HepG2 (cell line): ENCODE measurements around the gene ZKSCAN5. TPM values are rescaled to one million over a fixed set of nuclear protein-coding genes. Genes with fewer than 3 reads are reported as not detected.

ENCODE experiments used
- ELF3 ChIP-seq: IDR thresholded peaks from 2 replicates; pipeline ENCODE4 v1.6.1; 2016; ENCODE audit warnings: missing genetic modification reagents, missing compliant biosample characterization
- FOXK1 ChIP-seq: sonication (generic); formaldehyde crosslinking; IDR thresholded peaks from 2 replicates; pipeline ENCODE4 v1.4.0; 2020; ENCODE audit warnings: low read depth, missing genetic modification reagents, borderline replicate concordance
- IRF2 ChIP-seq: IDR thresholded peaks from 2 replicates; pipeline ENCODE4 v1.6.1; 2018; ENCODE audit warnings: missing genetic modification reagents, missing compliant biosample characterization
- NBN ChIP-seq: fragments of 450-650 bp; conservative IDR thresholded peaks from 2 replicates; pipeline ENCODE4 v1.6.1; 2017
- NCOA1 ChIP-seq: sonication (generic); formaldehyde crosslinking; IDR thresholded peaks from 2 replicates; pipeline ENCODE4 v1.9.0; 2021; ENCODE audit warnings: missing genetic modification reagents
- RFX1 ChIP-seq: fragments of 450-650 bp; IDR thresholded peaks from 2 replicates; pipeline ENCODE4 v1.6.1; 2017
- SALL2 ChIP-seq: sonication (generic); formaldehyde crosslinking; IDR thresholded peaks from 2 replicates; pipeline ENCODE4 v1.8.1; 2023; ENCODE audit warnings: mild to moderate bottlenecking, missing genetic modification reagents, inconsistent platforms
- TBX2 ChIP-seq: sonication (generic); formaldehyde crosslinking; IDR thresholded peaks from 2 replicates; pipeline ENCODE4 v1.5.0; 2020; ENCODE audit warnings: missing genetic modification reagents, mild to moderate bottlenecking, borderline replicate concordance
- ZMYM4 ChIP-seq: sonication (generic); formaldehyde crosslinking; IDR thresholded peaks from 2 replicates; pipeline ENCODE4 v1.8.1; 2023; ENCODE audit warnings: mild to moderate bottlenecking, missing genetic modification reagents
- ZNF160 ChIP-seq: sonication (generic); formaldehyde crosslinking; IDR thresholded peaks from 2 replicates; pipeline ENCODE4 v1.8.0; 2022; ENCODE audit warnings: mild to moderate bottlenecking, inconsistent platforms, missing genetic modification reagents
- ZNF180 ChIP-seq: sonication (generic); formaldehyde crosslinking; IDR thresholded peaks from 2 replicates; pipeline ENCODE4 v1.4.0; 2020; ENCODE audit warnings: low read depth, missing genetic modification reagents, borderline replicate concordance
- ZNF543 ChIP-seq: sonication (generic); formaldehyde crosslinking; IDR thresholded peaks from 2 replicates; pipeline ENCODE4 v1.4.0; 2020; ENCODE audit warnings: mild to moderate bottlenecking, missing genetic modification reagents
- ZNF720 ChIP-seq: sonication (generic); formaldehyde crosslinking; IDR thresholded peaks from 2 replicates; pipeline ENCODE4 v1.4.0; 2020; ENCODE audit warnings: missing genetic modification reagents
- polyA plus RNA-seq, 8 experiments: library from polyadenylated mRNA; depleted of rRNA in 3 of 8; stranded (reverse) in 7 of 8; unstranded in 1 of 8; fragments of >200 nt; fragmentation: Illumina TruSeq in 4 of 8; extraction: Trizol in 4 of 8; gene quantifications; 2 replicates each; pipeline versions ENCODE4 v1.2.1 to v1.2.3, GENCODE V29; 2011 to 2016; ENCODE audit warnings: low read depth in 4 of 8, missing spikeins in 1 of 8, mixed read lengths in 1 of 8; ENCODE audit not compliant: insufficient read depth in 1 of 8
- total RNA-seq, 5 experiments: library from RNA; depleted of rRNA; stranded (reverse); fragments of >200 nt; fragmentation: Illumina TruSeq; extraction: Trizol; gene quantifications; 2 replicates each; pipeline ENCODE4 v1.2.3, GENCODE V29; 2016; ENCODE audit warnings: low read depth in 1 of 5
- TF ChIP-seq, protein P1 (sequence below): sonication (generic); formaldehyde crosslinking; IDR thresholded peaks from 2 replicates; pipeline ENCODE4 v1.5.0; 2020; ENCODE audit warnings: mild to moderate bottlenecking, missing genetic modification reagents, borderline replicate concordance
- TF ChIP-seq, protein P2 (sequence below): sonication (generic); formaldehyde crosslinking; IDR thresholded peaks from 2 replicates; pipeline ENCODE4 v1.4.0; 2020; ENCODE audit warnings: mild to moderate bottlenecking, low read depth, missing genetic modification reagents
- TF ChIP-seq, protein P3 (sequence below): sonication (generic); formaldehyde crosslinking; IDR thresholded peaks from 2 replicates; pipeline ENCODE4 v1.9.0; 2021; ENCODE audit warnings: missing genetic modification reagents, borderline replicate concordance
- TF ChIP-seq, protein P4 (sequence below): sonication (generic); formaldehyde crosslinking; IDR thresholded peaks from 2 replicates; pipeline ENCODE4 v1.4.0; 2020; ENCODE audit warnings: missing genetic modification reagents

ZKSCAN5 gene
- total and polyA plus RNA-seq, 2 of the 13 experiments (the other 11 are each of a cell fraction or from before 2014, with no cell fraction given) = 5.5 to 11.7 TPM

DNA sequence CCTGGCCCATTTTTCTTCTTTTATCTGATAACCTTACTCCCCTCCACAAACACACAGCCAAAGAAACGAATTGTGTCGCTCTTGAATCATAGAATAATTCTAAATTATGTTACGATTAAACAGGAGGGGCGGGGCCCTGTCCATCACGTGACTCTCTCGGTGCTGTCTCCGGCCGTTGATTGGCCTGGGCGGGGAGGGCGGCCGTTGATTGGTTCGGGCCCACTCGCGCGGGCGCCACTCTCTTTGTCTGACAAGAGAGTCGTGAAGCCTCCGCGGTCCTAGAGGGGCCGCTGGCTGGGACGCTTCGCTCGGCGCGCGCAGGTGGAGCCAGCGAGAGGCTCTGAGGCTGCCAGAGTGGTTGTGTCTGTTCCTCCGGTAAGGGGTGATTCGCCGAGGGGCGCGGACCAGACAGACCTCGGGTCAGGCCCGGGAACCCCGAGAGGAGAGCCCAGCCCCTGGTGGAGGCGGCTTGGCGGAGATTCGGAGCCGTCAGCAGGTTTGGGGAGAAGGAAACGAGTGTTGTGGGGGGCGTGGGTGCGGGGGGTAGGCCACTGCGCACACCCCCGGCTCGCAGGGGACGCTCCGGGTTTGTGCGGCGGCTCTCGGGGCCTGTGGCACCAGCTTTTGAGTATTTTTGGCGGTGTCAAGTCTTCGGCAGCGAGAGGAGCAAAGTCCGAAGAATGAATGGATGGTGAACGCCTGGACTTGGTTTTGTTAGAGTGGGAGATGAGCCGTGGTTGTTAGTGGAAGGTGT is 31.7 kb upstream of the ZKSCAN5 start, which contains the start of gene ZNF789 (continued):
- TF ChIP-seq, protein P1, sequence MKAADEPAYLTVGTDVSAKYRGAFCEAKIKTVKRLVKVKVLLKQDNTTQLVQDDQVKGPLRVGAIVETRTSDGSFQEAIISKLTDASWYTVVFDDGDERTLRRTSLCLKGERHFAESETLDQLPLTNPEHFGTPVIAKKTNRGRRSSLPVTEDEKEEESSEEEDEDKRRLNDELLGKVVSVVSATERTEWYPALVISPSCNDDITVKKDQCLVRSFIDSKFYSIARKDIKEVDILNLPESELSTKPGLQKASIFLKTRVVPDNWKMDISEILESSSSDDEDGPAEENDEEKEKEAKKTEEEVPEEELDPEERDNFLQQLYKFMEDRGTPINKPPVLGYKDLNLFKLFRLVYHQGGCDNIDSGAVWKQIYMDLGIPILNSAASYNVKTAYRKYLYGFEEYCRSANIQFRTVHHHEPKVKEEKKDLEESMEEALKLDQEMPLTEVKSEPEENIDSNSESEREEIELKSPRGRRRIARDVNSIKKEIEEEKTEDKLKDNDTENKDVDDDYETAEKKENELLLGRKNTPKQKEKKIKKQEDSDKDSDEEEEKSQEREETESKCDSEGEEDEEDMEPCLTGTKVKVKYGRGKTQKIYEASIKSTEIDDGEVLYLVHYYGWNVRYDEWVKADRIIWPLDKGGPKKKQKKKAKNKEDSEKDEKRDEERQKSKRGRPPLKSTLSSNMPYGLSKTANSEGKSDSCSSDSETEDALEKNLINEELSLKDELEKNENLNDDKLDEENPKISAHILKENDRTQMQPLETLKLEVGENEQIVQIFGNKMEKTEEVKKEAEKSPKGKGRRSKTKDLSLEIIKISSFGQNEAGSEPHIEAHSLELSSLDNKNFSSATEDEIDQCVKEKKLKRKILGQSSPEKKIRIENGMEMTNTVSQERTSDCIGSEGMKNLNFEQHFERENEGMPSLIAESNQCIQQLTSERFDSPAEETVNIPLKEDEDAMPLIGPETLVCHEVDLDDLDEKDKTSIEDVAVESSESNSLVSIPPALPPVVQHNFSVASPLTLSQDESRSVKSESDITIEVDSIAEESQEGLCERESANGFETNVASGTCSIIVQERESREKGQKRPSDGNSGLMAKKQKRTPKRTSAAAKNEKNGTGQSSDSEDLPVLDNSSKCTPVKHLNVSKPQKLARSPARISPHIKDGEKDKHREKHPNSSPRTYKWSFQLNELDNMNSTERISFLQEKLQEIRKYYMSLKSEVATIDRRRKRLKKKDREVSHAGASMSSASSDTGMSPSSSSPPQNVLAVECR (CRISPR knock-in tag) = peak; percentile 93
- peak; percentile 37; the same call in 1 of the 2 replicates for TF ChIP-seq IRF2 (CRISPR knock-in tag)
- TF ChIP-seq, protein P2, sequence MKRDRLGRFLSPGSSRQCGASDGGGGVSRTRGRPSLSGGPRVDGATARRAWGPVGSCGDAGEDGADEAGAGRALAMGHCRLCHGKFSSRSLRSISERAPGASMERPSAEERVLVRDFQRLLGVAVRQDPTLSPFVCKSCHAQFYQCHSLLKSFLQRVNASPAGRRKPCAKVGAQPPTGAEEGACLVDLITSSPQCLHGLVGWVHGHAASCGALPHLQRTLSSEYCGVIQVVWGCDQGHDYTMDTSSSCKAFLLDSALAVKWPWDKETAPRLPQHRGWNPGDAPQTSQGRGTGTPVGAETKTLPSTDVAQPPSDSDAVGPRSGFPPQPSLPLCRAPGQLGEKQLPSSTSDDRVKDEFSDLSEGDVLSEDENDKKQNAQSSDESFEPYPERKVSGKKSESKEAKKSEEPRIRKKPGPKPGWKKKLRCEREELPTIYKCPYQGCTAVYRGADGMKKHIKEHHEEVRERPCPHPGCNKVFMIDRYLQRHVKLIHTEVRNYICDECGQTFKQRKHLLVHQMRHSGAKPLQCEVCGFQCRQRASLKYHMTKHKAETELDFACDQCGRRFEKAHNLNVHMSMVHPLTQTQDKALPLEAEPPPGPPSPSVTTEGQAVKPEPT (CRISPR knock-in tag) = 0 out of 2 replicates have a peak, but pooled peaks have one; percentile 61
- 0 out of 2 replicates have a peak, but pooled peaks have one; percentile 27 for TF ChIP-seq FOXK1 (CRISPR knock-in tag)
- TF ChIP-seq, protein P3, sequence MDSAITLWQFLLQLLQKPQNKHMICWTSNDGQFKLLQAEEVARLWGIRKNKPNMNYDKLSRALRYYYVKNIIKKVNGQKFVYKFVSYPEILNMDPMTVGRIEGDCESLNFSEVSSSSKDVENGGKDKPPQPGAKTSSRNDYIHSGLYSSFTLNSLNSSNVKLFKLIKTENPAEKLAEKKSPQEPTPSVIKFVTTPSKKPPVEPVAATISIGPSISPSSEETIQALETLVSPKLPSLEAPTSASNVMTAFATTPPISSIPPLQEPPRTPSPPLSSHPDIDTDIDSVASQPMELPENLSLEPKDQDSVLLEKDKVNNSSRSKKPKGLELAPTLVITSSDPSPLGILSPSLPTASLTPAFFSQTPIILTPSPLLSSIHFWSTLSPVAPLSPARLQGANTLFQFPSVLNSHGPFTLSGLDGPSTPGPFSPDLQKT = no peak
- TF ChIP-seq ZNF543 (CRISPR knock-in tag) = peak; percentile 52; the same call in 1 of the 2 replicates
- no peak for TF ChIP-seq ZNF160
- TF ChIP-seq ZNF180 (CRISPR knock-in tag) = no peak
- no peak for TF ChIP-seq RFX1
- peak; percentile 81 for TF ChIP-seq ZMYM4 (CRISPR knock-in tag)
- no peak for TF ChIP-seq ZNF720 (CRISPR knock-in tag)
- peak; percentile 41; the same call in 1 of the 2 replicates for TF ChIP-seq ELF3 (CRISPR knock-in tag)
- peak; percentile 70; the same call in 1 of the 2 replicates for TF ChIP-seq NCOA1
- TF ChIP-seq SALL2 (CRISPR knock-in tag) = no peak
- TF ChIP-seq NBN = no peak
- peak; percentile 57 for TF ChIP-seq TBX2
- TF ChIP-seq, protein P4, sequence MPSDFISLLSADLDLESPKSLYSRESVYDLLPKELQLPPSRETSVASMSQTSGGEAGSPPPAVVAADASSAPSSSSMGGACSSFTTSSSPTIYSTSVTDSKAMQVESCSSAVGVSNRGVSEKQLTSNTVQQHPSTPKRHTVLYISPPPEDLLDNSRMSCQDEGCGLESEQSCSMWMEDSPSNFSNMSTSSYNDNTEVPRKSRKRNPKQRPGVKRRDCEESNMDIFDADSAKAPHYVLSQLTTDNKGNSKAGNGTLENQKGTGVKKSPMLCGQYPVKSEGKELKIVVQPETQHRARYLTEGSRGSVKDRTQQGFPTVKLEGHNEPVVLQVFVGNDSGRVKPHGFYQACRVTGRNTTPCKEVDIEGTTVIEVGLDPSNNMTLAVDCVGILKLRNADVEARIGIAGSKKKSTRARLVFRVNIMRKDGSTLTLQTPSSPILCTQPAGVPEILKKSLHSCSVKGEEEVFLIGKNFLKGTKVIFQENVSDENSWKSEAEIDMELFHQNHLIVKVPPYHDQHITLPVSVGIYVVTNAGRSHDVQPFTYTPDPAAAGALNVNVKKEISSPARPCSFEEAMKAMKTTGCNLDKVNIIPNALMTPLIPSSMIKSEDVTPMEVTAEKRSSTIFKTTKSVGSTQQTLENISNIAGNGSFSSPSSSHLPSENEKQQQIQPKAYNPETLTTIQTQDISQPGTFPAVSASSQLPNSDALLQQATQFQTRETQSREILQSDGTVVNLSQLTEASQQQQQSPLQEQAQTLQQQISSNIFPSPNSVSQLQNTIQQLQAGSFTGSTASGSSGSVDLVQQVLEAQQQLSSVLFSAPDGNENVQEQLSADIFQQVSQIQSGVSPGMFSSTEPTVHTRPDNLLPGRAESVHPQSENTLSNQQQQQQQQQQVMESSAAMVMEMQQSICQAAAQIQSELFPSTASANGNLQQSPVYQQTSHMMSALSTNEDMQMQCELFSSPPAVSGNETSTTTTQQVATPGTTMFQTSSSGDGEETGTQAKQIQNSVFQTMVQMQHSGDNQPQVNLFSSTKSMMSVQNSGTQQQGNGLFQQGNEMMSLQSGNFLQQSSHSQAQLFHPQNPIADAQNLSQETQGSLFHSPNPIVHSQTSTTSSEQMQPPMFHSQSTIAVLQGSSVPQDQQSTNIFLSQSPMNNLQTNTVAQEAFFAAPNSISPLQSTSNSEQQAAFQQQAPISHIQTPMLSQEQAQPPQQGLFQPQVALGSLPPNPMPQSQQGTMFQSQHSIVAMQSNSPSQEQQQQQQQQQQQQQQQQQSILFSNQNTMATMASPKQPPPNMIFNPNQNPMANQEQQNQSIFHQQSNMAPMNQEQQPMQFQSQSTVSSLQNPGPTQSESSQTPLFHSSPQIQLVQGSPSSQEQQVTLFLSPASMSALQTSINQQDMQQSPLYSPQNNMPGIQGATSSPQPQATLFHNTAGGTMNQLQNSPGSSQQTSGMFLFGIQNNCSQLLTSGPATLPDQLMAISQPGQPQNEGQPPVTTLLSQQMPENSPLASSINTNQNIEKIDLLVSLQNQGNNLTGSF (CRISPR knock-in tag) = peak; percentile 60; the same call in 1 of the 2 replicates
